ENCODE measurements around the gene IFT81.
A peak's percentile ranks its signal among the peaks of the same experiment; 100 is the strongest.
"Not testable (repeated sequence)": the region's sequence is repeated elsewhere in the genome, so short reads cannot be mapped to it uniquely, and the experiment has no call there.

The IFT81 gene

DNA sequence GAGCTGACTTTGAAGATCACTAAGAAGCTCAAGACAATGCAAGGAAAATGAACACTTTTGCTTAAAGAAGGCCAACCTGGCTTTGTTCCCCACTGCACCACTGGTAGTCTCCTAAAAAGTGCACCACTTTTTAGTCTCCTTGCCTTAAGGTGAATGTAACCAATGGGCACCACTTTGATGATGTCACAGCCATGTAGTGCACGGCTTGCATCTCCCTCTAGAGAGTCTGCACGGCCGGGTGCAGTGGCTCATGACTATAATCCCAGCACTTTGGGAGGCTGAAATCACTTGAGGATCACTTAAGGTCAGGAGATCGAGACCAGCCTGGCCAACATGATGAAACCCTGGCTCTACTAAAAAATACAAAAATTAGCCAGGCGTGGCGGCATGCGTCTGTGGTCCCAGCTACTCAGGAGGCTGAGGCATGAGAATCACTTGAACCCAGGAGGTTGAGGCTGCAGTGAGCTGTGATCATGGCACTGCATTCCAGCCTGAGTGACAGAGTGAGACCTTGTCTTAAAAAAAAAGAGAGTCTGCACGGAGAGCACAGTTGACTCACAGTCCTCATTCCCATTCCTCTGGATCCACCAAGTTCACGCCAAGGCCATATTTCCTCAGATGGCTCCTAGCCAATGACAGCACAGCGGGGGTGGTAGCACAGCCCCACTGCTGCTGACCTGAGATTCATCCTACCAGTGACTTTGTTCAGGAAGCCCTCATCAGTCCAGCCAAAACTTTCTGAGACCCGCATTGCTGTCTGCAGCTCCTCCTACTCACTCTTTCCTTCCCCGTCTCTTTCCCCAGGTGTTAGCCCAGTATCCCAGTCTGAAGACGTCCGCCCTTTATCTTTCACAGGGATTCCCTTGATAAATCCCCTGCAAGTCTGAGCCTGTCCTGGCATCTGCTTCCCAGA lies 16.5 kb upstream of the IFT81 start:
- peak; percentile 99 for DNase-seq (ENCODE audit: low read depth)

- no peak for DNase-seq (ENCODE audit: low read depth)
Observed at GRCh38 chr12:110108309-110109036, 15.7 kb upstream of the IFT81 start.

DNA sequence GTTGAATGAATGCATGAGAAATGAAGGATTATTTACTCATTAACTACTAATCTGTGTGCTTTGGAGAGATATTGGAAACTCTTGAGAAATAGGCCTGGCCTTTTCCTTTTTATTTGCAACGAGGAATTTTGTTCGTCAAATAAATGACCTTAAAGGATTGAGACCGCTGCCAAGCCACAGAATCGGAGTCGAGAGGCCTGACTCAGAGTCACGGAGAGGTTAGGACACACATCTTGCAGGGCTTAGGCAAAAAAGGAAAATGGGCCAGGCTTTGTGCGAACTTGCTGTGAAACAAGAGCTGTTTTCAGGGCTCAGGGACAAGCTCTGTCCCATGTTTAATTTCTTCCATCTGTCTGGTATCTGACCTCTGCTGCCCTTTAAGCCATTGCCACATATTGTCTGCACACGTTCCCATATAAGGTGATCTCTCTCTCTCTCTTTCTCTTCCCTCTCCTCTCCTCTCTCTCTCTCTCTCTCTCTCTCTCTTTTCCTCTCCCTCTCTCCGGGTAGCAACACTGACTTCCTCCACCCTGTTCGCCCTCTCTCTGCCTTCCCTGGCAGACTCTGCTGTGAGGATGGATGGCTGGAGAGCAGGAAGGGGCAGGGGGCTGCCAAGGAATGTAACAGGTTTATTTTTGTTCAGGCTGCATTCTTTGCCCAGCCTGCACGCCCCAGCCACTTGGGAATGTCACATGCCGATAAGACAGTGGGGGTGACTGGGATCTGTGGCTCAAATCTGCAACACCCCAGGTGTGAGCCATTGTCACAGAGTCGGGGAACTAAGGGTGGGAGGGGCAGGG lies 14.9 kb upstream of the IFT81 start:
- peak; percentile 100 for DNase-seq (ENCODE audit: low read depth)

DNA sequence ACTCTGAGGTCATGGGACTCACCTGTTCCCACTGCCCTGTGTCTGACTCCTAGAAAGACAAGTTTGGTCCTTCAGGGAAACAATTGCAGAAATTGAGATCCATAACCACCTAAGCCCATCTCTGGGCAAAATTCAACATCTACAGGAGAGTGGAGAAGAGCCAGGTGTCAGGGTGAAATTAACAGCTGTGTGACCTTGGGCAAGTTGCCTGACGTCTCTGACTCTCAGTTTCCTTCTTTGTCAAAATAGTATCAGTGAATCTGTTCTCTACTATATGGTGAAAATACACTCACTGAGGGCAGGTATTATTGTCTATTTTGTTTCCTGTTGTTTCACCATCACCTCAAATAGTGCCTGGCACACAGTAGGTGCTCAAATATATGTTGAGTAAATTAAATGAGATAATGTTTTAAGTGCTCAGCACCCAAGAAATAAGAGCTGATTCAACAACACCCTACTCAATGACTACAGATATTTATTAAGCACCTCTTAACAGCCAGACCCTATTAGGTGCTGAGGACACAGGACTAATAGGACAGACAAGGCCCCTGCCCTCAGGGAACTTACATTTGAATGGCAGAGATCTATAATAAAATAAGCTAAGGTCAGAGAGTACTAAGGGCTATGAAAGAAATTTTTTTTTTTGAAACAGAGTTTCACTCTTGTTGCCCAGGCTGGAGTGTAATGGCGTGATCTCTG lies 14.2 kb upstream of the IFT81 start:
- DNase-seq (ENCODE audit: low read depth), result no peak

- peak; percentile 18 for DNase-seq (ENCODE audit: low read depth)
Observed at GRCh38 chr12:110111476-110112334, 12.5 kb upstream of the IFT81 start.

- DNase-seq (ENCODE audit: low read depth), result no peak
Observed at GRCh38 chr12:110112335-110112660, 11.9 kb upstream of the IFT81 start.

GRCh38 chr12:110114528-110114937 lies 9.6 kb upstream of the IFT81 start:
- DNase-seq (ENCODE audit: low read depth), result no peak

GRCh38 chr12:110115675-110116074 lies 8.5 kb upstream of the IFT81 start:
- DNase-seq (ENCODE audit: low read depth), result no peak

- no peak for DNase-seq (ENCODE audit: low read depth)
Observed at GRCh38 chr12:110116623-110117022, 7.5 kb upstream of the IFT81 start.

DNA sequence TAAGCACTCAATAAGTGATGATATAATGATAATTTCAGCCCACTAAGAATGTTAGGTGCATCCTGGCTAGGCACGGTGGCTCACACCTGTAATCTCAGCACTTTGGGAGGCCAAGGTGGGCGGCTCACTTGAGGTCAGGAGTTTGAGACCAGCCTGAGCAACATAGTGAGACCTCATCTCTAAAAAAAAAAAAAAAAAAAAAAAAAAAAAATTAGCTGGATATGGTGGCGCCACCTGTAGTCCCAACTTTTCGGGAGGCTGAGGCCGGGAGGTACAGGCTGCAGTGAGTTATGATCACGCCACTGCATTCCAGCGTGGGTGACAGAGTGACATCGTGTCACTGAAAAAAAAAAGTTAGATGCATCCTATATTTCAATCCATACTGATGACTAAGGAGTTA lies 6.9 kb upstream of the IFT81 start:
- not testable (repeated sequence) for DNase-seq (ENCODE audit: low read depth)

GRCh38 chr12:110117956-110118685 lies 6.0 kb upstream of the IFT81 start:
- no peak for DNase-seq (ENCODE audit: low read depth)

DNA sequence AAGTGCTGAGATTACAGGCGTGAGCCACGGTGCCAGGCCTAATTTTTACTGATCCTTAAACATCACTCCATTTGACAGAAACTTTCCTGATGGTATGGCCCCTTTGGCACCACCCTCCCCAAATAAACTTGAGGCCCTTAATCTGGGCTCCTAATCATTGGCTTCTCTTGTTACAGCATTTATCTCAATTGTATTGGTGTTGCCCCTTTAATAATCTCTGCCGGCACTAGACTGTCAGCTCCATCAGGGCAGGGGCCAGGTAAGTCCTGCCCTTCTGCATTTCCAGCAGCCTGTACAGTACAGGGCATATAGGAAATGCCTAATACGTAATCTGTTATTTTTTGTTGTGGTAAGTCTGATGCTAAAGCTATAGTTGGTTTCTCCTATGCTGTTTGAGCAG lies 1.2 kb upstream of the IFT81 start:
- no peak for DNase-seq (ENCODE audit: low read depth)

- DNase-seq (ENCODE audit: low read depth), result no peak
Observed at GRCh38 chr12:110123919-110124268, 263 bp upstream of the IFT81 start.

DNA sequence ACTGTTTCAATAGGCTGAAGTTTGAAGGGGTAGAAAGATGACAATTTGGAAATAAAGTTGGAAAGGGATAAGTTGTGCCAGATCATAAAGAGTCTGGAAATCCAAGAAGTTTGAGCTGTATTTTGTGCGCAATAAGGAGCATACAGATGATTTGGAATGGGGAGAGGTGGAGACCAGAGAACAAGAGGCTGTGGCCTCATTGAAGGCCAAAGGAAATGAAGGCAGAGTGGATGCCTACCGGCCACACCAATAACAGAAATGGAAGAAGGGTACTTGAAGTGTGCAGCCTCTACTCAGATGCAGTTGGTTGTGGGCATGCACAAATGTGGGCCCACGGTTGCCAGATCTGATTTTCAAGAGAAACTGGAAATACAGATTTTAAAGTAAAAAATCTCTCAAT lies 2.4 kb downstream of the IFT81 start:
- DNase-seq (ENCODE audit: low read depth), result no peak

DNA sequence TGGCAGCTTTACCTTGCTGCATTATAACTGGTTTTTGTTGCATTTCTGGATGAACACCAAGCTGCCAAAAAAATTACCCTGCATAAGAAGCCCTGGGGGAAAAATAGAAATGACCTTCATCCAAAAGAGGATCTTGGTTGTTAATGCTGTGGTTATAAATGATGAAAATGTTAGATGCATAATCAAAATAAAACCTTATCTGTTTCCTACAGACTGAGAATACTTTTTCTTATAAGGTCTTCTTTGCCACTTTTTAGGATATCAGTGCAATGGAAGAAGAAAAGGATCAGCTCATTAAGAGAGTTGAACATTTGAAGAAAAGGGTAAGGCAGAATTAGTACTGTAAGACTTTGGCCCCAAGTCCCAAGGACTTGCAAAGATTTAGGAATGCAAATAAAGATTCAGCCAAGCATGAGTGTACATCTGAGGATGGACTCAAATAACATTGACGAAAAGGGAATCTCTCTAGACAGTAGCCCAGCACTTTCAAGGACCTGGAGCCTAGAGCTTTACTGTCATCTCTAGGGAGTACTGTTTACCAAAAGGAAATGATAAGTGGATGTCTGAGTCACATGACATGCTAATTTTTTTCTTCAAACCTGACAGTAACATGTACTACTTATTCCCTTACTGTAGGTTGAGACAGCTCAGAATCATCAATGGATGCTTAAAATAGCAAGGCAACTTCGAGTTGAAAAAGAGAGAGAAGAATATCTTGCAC lies 10.7 kb downstream of the IFT81 start:
- DNase-seq (ENCODE audit: low read depth), result peak; percentile 75

DNA sequence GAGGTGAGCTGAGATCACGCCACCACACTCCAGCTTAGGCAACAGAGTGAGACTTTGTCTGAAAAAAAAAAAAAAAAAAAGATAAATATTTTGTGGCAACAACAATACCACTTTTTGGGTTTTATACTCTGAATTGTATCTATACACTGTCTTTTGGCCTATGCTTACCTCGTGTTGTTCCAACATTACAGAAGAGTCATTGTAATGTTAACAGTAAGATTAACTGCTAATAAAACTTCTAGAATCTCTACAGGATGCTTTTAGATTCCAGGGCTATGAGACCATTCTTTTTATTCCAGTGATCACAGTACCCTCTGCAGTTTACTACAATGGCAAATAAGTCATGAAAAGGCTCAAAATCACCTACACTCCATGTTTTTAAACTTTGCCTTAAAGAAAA lies 11.6 kb downstream of the IFT81 start:
- peak; percentile 32 for DNase-seq (ENCODE audit: low read depth)

DNA sequence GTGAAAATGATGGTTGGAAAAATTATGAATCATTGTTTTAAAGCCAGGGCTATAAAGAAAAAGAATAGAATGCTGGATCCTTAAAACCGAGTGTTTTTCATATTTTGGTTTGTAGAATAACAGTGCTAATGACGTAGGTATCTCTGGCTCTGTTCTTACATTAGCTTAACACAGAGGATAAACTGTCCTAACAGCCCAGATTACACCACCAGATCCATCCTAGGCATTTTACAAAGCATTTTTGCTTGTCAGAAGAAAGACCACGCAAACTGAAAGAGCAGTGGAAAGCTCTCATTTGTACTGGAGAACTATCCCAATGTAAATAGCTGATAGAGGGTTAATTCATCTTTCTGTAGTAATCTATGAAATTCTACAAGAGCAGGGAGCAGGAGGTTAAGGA lies 13.6 kb downstream of the IFT81 start:
- no peak for DNase-seq (ENCODE audit: low read depth)

DNA sequence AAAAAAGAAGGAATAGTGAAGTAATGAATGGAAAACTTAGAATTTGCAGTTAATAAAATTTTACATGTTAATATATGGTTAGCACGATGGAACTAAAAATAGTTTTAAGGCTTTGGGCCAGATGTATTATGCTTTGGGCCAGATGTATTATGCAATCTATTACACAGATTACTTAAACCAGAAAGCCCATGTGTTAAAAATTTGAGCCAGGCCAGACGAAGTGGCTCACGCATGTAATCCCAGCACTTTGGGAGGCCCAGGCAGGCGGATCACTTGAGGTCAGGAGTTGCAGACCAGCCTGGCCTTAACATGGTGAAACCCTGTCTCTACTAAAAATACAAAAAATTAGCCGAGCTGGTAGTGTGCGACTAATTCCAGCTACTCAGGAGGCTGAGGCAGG lies 17.2 kb downstream of the IFT81 start:
- peak; percentile 80 for DNase-seq (ENCODE audit: low read depth)

DNA sequence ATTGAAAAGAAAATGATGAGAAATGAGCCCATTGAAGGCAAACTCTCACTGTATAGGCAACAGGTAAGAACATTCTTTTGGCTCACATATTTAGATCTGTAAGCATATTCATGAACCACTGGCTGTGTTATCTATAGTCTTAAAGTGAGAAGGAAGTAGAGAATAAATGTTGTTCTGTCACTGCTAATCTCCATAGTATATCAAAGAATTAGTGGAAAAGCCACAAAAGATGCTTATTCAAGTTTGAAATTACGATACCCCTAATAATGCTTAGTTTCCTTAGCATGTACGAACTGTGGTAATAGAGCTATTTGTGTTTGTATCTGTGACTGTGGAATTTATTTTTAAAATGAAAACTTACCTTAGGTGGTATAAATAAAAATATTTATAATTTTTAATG lies 22.8 kb downstream of the IFT81 start:
- no peak for DNase-seq (ENCODE audit: low read depth)

Measured in EH (cell line).